HUES64 (cell line): ENCODE measurements around the gene U2AF1.
"Not testable (repeated sequence)": the region's sequence is repeated elsewhere in the genome, so short reads cannot be mapped to it uniquely, and the experiment has no call there.

Source experiments
- H3K27ac ChIP-seq: 2 replicates; pipeline ENCODE4 v1.7.0; 2013; ENCODE audit warnings: low read depth, low read length, inconsistent platforms
- H3K27me3 ChIP-seq: 2 replicates; pipeline ENCODE4 v1.6.1; 2013; ENCODE audit warnings: mild to moderate bottlenecking, low read length; ENCODE audit not compliant: insufficient read depth
- H3K36me3 ChIP-seq: 2 replicates; pipeline ENCODE4 v1.6.1; 2013; ENCODE audit warnings: mild to moderate bottlenecking, low read length; ENCODE audit not compliant: insufficient read depth
- H3K4me1 ChIP-seq: 2 replicates; pipeline ENCODE4 v1.6.1; 2013; ENCODE audit warnings: mild to moderate bottlenecking, low read length, moderate library complexity; ENCODE audit not compliant: insufficient read depth
- H3K4me3 ChIP-seq: 2 replicates; pipeline ENCODE4 v1.5.1; 2013; ENCODE audit warnings: mild to moderate bottlenecking, low read length, moderate library complexity
- H3K9ac ChIP-seq: 2 replicates; pipeline ENCODE4 v1.6.1; 2013; ENCODE audit warnings: mild to moderate bottlenecking, low read depth, low read length
- H3K9me3 ChIP-seq: 2 replicates; pipeline ENCODE4 v1.6.1; 2013; ENCODE audit warnings: low read depth, low read length; ENCODE audit not compliant: insufficient read depth
- WGBS: fragments of 150-250, 120-280 bp; methylation state at CpG from one replicate; pipeline ENCODE4 v1.1.7; 2013; ENCODE audit warnings: missing lambda C conversion rate; 5-methylcytosine and 5-hydroxymethylcytosine counted together

U2AF1 gene

DNA sequence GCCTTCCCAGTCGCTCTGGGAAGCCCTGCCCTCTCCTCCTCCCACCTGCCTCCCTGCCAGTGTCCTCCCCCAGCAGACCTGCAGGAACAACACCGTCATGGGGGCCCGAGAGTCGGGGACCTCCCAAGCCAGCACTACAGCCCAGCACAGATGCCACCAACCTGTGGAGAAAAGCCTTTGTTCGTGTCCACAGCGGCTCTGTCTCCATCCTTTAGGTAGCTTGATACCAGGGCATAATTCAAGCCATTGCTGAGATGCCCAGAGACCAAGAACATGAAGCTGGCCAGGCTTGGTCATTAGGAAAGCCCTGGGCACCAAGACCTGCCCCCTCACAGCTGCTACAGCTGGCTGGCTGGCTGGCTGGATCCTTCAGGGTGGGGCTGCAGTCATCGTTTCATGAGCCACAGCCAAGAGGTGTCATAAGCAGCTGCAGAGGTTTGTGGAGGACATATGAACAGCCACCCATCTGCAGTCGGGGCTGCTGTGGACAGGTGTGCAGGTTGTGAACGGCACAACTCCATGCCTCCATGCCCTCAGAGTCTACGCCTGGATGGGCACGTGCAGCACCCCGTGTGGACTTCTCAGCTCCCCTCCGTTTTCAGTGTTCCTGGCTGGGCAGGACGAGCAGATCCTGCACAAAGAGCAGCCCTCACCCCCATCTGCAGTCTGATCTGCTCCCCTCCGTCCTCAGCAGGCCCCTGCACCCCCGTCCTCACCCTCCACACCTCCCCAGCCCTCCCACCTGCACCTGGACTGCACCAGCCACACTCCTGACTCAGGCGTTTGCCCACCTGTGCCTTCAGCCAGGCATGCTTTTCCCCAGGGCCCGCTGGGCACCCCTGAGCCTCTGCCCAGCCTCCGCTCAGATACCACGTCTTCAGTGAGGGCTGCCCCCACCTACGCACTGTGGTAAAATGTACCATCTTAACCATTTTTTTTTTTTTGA, 61.2 kb downstream of the U2AF1 start:
- H3K27me3 ChIP-seq, H3K27ac ChIP-seq: not testable (repeated sequence)
- WGBS, result 73% methylated on average over 17 of the region's 21 CpGs

DNA sequence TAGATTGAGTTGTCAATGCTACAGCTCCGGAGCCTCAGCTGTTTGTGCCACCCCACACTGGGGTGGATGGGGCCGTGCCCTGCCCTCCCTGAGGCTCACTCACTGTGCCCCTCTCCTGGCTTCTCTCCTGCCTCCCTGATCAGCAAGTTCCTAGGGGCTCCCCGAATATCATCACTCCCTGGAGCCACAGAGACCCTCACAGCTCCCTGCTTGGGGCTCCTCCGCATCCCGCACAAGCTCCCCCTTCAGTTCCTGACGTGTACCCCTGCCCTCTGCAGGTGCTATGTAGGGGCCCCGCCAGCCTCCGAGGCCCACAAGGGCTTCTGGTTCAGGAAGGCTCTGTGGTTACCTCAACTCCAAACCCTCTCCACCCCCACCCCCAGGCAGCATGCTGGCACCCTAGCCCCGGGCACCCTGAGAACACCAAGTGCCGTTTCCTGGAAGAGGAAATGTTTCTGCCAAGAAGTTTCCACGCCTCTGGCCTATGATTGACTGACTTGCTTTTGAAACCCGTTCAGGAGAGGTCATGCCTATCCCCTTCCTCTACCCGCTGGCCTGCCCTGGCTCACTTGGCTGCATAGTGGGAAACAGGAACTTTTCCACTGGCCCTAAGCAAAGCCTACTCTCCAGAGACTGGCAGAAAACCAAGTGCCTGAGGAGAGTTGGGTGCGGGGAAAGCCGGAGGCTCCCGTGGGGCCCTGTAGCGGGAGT, 62.0 kb downstream of the U2AF1 start:
- H3K27ac ChIP-seq, H3K36me3 ChIP-seq, H3K4me1 ChIP-seq, H3K9ac ChIP-seq, H3K4me3 ChIP-seq, H3K9me3 ChIP-seq, H3K27me3 ChIP-seq: not testable (repeated sequence)
- 87% methylated on average over 6 of the region's 17 CpGs for WGBS

More for the DNA sequence above, 61.2 kb downstream of the U2AF1 start:
- not testable (repeated sequence) for H3K4me3 ChIP-seq, H3K4me1 ChIP-seq, H3K9me3 ChIP-seq, H3K36me3 ChIP-seq, H3K9ac ChIP-seq

GRCh38 chr21:43044547-43044946, 62.8 kb downstream of the U2AF1 start:
- H3K4me1 ChIP-seq, H3K27ac ChIP-seq, H3K27me3 ChIP-seq, H3K4me3 ChIP-seq, H3K9me3 ChIP-seq, H3K36me3 ChIP-seq, H3K9ac ChIP-seq: not testable (repeated sequence)
- WGBS, result 87% methylated on average over 10 of the region's 14 CpGs

DNA sequence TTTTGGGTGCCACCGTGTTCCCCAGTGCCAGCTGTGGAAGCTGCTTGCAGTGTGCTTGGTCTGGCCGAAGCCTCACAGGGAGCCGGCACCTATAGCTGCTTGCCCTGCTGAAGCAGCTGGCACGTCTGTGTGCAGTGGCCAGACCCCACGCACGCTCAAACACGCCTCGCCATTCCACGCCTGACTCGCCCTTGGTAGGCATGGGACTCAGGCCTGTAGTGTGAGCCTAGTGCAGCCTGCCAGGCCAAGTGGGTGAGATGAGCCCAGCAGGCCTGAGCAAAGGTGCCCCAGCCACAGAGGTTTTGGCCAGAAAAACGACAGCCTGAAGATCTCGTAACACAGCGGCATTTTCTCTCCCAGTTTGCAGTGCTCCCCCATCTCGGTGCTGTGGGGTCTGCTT, 64.1 kb downstream of the U2AF1 start:
- not testable (repeated sequence) for H3K4me1 ChIP-seq, H3K4me3 ChIP-seq, H3K27ac ChIP-seq, H3K9ac ChIP-seq, H3K27me3 ChIP-seq, H3K36me3 ChIP-seq, H3K9me3 ChIP-seq
- WGBS, result 94% methylated on average over 10 of the region's 14 CpGs
